NCI-H146 (cell line): ENCODE measurements around the gene ADRM1.

Experiments
- DNase-seq: peaks from one replicate; lab custom pipeline; 2025; lab: John Stamatoyannopoulos, UW

ADRM1 gene

DNA sequence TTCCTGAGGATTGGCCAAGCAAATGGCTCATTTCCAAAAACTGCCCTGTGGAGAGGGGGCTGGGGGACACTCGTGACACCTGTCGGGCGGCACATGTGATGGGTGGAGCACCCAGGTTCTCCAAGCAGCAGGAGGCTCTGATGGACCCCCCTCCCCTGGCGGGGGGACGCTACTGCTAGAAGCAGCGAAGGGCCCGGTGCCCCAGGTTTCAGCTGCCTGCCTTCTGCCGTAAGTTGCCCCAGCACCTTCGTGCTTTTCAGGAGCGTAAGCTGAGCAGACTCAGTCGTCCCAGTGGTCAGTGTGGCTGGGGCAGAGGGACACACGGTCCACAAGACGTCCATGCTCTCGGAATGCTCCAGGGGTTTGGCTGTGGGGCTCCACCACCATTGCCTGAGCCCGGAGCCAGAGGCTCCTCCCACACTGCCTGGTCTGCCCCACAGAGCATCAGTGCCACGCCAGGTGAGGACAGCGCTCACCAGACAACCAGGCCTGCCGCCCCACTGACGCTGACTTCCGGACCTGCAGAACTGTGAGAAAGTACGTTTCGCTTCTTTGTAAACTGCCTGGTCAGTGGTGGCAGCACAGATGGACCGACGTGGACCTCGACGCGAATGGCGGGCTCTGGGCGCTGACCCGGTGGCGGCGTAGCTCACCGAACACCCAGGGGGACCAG is 4.1 kb upstream of the ADRM1 start:
- no peak for DNase-seq

DNA sequence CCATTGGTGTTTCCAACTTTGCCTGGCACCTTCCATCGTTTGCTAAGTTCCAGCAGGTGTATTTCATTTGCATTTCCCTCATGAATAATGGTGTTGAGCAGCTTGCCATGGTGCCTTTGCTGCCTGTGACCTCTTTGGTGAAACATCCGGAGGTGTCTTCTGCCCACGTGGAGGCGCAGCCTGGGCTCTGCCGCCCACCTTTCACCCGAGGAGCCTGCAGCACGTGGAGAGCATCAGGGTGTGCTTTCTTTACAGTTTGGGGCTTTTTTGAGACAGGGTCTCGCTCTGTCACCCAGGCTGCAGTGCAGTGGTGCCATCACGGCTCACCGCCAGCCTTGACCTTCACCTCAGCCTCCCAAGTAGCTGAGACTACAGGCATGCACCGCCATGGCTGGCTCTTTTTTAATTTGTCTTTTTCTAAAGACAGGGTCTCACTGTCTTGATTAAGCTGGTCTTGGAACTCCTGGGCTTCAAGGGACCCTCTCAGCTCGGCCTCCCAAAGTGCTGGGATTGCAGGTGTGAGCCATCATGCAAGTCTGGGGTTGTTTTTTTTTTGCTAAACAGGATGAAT is 3.0 kb upstream of the ADRM1 start:
- no peak for DNase-seq

DNA sequence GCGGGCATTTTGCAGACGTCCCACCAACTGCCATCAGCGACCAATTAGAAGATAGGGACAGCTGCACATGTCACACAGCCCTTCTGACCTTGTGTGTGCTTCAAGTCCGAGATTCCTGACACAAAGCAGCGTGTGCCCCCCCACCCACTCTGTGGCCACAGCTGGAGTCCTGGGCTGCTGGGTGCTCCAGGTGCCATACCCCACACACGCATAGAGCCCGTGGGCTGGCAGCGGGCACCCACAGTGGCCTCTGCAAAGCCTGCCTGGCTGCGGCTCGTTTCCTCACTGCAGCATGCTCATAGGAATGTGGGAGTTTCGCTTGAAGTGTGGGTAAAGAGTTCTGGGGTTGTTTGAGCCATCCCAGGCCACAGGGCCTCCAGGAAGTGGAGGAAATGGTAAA is 2.5 kb upstream of the ADRM1 start:
- DNase-seq: no peak

DNA sequence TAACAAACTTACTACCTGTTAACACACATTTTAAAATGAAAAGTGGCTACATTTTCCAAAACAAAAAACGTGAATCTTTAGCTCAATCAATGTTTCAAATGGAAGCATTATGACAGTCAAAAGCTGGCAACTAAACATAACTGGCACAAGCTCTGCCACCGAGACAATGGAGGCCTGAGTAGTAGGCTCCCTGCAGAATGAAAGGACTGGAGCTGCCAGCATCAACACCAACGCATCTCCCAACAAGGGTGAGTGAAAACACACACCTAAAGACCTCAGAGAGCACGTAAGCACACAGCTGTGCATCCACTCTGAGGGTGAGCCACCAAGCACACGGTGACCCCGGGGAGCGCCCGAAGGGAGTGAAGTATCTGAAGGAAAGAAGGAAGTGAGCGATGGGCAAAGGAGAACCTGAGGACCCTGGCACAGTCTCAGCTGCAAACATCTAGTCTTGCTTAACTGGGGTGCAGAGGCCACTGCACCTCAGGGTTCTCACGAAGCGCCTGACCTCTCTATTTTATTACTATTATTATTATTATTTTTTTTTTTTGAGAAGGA is 1.6 kb upstream of the ADRM1 start:
- no peak for DNase-seq

DNA sequence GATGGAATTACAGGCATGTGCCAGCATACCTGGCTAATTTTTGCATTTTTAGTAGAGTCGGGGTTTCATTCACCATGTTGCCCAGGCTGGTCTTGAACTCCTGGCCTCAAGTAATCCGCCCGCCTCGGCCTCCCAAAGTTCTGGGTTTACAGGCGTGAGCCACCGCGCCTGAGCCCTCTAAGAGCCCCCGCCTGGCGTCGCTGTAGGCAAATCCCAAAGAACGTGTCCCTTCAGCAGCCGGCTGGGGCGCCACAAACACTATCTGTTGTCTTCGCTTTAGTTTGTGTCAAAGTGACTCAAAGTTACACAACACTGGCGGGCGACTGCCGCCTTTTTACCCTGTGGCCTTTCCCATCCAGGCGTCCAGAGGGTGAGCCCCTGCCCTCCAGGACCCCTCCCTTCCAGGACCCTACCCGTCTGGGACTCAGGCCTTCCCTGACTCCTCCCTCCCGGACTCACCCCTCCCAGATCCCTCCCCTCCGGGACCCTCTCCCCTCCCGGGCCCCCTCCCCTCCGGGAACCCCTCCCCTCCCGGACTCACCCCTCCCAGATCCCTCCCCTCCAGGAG is 940 bp upstream of the ADRM1 start:
- DNase-seq: peak; percentile 95

DNA sequence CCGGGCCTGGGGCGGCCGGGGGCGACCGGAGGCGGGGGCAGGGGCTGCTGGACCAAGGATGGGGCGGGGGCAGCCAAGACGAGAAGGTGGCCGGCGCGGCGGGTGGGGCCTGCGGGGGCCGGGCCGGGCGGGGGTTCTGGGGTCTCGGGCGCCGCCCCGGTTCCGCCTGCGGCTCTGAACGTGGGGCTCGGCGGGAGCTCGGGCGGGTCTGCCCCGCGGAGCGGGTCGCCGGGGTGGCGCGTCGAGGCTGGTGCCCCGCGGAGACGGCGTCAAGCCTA is 204 bp downstream of the ADRM1 start:
- no peak for DNase-seq

DNA sequence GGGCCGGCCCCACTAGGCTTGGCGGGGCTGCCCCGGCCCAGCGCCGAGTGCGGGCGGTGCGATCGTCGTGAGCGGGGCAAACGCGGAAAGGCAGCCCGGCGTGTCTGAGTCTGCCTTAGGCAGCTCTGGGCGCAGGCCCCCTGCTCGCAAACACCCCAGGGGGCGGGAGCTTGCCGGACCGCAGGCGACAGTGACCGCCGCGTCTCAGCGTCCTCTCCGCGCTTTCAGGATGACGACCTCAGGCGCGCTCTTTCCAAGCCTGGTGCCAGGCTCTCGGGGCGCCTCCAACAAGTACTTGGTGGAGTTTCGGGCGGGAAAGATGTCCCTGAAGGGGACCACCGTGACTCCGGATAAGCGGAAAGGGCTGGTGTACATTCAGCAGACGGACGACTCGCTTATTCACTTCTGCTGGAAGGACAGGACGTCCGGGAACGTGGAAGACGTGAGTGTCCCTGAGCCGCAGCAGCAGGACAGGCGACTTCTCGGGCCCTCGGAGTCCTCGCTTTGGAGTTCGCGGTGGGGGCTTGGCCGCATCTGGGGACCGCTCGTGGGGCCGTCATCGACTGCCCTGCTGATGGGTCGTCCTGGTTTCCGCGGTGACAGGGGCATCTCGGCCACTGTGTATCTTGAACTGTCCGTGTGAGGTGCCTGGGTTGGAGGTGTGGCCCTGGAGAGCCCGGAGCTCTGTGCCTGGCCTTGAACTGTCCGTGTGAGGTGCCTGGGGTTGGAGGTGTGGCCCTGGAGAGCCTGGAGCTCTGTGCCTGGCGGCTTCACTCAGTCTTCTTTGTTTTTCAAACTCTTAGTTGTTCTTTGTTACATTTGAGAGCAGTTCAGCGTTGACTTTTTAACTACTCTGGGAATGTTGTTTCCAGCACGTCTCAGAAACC is 786 bp downstream of the ADRM1 start:
- peak; percentile 60 for DNase-seq

DNA sequence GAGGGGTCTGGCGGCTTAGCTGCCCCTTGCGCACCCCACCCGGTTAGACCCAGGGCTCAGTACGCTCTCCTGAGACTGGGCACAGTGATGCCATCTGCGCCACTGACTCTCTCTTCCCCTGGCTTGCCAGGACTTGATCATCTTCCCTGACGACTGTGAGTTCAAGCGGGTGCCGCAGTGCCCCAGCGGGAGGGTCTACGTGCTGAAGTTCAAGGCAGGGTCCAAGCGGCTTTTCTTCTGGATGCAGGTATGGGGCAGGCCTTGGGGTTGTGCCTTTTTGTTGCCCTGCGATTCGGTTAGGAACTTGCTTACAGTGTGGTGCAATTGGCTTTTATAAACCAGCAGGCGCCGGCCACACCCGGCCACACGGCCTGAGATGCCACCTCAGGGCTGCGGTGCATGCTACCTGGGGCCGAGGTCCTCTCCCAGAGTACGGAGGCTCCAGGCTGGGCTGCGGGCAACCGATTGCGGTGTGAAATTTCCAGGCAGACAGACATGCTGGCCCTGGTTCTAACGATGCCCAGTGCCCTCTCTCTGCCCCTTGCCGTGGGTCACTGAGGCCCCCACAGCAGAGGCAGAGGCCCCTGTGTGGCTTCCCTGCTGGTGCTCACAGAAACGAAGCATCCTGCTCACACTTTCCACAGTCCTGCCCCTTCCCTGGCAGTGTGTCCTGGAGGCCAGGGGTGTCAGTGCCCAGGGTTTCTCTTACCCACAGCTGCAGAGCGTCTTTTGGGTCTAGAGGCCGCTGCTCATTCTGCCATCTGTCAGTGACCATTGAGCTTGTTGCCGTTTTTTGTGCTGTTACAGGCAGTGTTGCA is 1.7 kb downstream of the ADRM1 start:
- DNase-seq: no peak

DNA sequence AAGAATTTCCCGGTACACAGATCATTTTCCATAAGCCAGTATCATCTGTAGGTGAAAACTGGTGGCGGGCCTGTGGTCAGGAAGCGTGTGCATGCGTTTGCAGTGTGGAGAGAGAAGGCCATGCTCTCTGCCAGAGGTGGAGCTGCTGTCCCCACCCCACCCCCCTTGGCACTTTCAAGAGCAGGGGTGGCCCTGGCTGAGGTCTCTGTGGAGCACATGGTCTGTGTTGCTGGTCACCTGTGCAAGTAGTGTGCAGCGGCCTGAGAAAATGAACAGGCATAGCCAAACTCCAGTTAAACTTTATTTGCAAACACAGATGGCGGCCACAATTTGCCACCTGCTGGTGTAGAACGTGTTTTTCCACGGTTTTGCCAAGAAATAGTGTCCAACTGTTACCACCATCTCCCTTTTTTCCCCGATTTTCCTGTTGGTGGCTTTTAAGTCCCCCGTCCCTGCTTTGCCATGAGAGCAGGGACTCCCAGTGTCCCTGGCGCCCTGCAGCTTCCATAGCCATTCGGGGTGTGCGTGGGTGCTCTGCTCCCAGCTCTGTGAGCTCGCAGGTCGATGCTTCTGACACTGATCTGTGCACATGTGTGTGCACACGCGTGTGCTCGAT is 2.5 kb downstream of the ADRM1 start:
- no peak for DNase-seq

DNA sequence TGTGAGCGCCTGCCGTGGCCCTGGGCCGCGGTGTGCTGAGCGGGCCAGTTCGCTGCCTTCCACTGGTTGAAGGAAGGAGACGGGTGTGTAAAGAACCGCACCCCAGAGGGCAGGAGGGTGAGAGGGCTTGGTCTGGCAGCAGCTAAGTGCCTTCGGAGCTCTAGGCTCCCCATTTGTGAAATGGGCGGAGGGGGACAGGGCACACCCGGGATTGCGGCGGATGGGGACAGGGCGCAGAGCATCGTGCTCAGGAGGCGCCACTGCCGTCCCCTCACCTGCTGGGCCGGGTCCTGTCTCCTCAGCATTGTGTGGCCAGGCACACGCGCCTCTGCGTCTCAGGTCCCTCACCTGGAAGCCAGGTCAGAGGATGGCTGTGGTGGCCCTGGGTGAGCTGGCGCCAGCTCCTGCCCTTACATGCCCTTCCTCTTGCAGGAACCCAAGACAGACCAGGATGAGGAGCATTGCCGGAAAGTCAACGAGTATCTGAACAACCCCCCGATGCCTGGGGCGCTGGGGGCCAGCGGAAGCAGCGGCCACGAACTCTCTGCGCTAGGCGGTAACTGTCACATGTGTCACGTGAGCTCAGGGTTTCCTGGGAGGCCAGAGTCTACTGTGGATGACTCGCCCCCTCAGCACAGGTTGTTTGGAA is 3.1 kb downstream of the ADRM1 start:
- DNase-seq: no peak

DNA sequence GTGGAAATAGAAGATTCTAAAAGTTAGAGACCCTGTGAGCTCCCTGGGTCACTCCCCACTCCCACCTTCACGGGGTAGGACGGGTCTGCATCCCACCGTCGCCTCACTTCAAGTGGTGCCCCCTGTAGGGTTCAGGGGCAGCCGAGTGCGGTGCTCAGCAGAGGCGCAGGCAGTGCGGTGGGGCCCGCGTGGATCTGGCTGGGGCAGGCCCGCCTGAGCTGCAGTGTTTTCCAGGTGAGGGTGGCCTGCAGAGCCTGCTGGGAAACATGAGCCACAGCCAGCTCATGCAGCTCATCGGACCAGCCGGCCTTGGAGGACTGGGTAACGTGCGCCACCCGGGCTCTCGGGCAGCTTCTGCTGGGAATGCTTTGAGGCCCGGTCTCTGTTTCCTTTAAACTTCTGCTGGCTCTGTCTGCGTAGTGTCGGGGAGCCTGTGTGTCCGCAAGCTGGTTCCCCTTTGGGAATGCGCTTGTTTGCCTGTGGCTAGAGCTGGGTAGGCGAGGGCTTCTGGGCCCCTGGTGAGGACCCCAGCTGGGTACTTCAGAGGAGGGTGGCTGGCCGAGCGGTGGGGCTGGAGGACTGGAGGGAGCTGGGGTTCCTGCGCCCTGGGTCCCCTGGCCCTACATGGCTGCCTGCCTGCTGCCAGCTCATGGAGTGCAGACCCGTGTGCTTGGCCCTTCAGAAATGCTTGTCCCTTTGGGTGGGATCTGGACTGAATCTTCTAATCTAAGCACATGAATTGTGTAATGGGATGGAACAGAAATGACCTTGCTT is 3.8 kb downstream of the ADRM1 start:
- DNase-seq: no peak

DNA sequence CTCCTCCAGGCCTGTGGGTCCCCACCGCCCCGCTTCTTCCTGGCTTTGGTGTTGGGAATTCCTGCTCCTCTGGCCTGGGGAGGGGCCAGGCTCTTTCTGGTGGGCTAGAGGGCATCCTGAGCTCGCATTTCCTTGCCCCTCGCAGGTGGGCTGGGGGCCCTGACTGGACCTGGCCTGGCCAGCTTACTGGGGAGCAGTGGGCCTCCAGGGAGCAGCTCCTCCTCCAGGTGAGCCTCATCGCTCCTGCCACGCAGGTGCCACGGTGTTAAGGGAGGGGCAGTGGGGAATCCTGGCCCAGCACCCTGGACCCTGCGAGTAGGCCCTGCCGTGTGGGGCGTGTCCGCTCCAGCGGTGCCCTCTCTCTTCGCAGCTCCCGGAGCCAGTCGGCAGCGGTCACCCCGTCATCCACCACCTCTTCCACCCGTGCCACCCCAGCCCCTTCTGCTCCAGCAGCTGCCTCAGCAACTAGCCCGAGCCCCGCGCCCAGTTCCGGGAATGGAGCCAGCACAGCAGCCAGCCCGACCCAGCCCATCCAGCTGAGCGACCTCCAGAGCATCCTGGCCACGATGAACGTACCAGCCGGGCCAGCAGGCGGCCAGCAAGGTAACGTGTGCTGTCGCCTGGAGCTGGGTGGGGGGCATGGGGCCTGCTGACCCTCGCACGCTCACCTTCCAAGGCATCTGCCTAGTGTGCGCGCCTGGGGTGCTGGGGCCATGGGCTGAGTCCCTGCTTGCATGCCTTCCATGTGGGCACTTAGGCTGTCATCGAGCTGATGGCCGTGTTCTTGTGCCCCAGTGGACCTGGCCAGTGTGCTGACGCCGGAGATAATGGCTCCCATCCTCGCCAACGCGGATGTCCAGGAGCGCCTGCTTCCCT is 4.7 kb downstream of the ADRM1 start:
- DNase-seq: no peak

DNA sequence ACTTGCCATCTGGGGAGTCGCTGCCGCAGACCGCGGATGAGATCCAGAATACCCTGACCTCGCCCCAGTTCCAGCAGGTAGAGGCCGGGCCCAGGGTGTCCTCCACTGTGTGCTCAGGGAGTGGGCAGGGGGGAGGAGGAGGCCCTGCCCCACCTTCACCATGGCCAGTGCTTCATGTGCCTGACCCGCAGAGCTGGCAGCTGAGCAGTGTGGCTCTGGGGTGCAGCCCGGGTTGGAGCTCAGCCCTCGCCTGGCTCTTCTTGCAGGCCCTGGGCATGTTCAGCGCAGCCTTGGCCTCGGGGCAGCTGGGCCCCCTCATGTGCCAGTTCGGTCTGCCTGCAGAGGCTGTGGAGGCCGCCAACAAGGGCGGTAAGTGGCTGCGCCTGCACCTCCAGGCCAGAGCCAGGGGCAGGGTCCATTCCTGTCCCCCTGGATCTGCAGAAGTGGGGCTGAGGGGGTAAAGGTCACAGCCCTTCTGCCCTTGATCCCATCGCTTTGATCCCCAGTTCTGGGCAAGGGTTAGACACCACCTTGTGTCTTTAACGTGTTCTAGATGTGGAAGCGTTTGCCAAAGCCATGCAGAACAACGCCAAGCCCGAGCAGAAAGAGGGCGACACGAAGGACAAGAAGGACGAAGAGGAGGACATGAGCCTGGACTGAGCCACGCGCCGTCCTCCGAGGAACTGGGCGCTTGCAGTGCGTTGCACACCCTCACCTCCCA is 5.5 kb downstream of the ADRM1 start:
- DNase-seq: no peak

DNA sequence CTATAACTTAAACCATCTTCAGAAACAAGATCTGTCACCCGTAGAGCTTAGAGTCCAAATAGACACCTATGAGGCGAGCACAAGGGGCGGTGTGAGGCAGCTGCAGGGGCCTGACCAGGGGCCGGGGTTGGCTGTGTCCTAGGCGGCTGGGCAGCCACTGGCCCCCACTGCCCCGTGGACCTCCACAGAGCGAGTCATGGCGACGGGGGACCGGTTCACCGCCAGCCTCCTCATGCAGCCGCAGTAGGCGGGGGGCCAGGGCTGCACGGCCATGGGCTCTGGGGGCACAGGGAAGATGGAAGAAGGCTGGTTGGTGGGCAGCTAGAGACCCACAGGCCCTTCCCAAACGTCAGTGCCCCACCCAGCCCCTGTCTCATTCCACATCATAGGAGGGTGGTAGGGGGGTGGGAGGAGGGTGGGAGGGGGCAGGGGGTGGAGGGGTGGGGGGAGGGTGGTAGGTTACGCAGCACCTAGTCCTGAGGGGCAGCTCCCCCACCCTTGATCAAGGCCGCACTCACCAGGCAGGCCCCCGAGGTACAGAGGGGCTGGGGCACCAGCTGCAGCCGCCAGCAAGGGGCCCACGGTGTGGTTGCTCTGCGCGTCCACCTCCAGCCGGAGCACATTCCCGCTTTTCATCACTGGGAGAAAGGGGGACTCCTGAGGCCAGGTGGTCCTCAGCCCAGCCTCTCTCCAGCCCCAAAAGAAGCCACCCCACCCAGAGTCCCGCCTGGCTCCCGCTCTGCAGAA is 6.6 kb downstream of the ADRM1 start:
- no peak for DNase-seq

DNA sequence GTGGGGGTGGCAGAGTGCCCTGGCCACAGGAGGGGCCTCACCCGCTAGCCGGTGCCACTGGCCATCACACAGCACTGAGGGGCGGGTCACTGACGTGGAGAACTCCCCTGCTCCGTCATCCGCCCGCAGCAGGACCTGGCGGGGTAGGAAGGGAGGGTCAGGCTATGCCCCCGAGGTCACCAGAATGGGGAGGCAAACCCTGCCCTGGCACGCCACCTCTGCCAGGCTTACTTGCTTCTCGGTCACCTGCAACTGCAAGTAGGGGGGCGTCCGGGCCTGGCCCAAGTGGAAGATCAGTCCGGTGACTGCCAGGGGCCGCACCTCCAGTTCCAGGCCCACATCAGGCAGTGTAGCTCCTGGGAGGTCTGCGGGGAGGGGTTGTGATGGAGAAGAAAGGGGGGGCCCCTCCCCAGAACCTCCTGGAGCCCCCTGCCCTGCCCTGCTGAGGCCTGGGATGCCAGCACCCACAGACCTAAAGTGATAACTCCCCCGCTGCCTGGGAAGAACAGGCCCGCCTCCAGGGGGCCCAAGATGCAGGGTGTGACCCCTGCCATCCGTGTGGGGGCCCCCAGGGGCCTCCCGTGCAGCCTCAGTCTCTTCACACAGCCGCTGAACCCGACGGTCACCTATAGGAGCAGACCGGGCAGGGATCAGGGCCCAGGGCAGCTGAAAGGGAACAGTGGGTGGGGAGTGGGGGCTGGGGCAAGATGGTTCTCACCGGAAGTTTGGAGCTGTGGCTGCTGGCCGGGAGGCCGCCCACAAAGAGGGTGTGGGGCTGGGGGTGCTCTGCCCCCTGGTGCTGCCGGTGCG is 7.4 kb downstream of the ADRM1 start:
- DNase-seq: no peak

DNA sequence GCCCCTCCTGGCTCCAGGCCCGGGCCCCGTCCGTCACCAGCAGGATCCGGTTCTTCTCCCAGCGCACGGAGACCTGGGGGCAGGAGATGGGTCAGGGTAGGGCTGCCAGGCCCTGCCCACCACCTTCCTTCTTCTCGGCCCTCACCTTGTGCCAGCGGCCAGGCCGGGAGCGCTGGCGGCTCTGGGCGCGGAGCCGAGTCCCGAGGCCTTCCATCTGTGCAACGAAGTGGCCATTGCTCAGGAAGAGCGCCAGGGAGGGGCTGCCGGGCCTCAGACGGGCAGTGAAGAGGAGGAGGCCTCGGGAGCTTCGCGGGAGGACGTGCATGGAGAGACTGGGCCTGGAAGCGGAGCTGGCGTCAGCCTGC is 7.9 kb downstream of the ADRM1 start:
- no peak for DNase-seq

DNA sequence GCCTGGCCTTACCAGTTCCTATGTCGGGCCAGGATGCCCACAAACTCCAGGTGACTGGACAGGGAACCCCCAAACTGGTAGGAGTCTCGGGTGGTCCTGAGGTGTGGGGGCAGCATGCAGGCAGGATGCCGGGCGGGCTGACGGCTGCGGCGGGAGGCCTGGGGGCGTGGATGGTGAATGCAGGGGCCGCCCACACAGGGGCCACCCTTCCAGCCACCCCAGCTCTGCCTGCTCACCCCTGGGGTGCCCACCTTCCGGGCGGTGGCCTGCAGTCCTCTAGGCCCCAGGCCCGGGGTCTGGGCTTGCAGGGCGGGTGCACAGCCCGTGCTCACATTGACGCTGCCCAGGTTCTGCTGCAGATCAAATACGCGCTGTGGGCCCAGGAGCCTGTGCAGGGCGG is 8.4 kb downstream of the ADRM1 start:
- DNase-seq: no peak
